ENCODE results near the gene KIF5C.
"Not testable (repeated sequence)": the region's sequence is repeated elsewhere in the genome, so short reads cannot be mapped to it uniquely, and the experiment has no call there.

KIF5C gene

GRCh38 chr2:148860037-148860436 is 15.0 kb upstream of the KIF5C start:
- Histone ChIP-seq H3K9ac (ENCODE audit: low read depth, low read length) (no peak overlapping the region), H3K4me3 (ENCODE audit: low read depth in 1 of 2, low read length in 2 of 2) (no peak overlapping the region), H3K27ac (ENCODE audit: low read length) (no peak overlapping the region), H3K79me2 (ENCODE audit: insufficient read depth, low read length) (no peaks in the 10 kb centered on the region), H3K9me3 (ENCODE audit: insufficient read depth, low read length, severe bottlenecking) (no peaks in the 10 kb centered on the region), H4K20me1 (ENCODE audit: insufficient read depth, low read length) (no peaks in the 10 kb centered on the region), H2AFZ (ENCODE audit: low read depth, low read length) (no peak overlapping the region), H3K36me3 (ENCODE audit: insufficient read depth, low read length) (no peaks in the 10 kb centered on the region), H3K4me1 (ENCODE audit: insufficient read depth, low read length) (no peaks in the 10 kb centered on the region), H3K27me3 (ENCODE audit: insufficient read depth, low read length, poor library complexity) (no peaks in the 10 kb centered on the region), H3K4me2 (ENCODE audit: insufficient read depth, low read length) (no peak overlapping the region)
- ATAC-seq (ENCODE audit: insufficient read depth, low read depth) (no peak), DNase-seq (no peak)
- TF ChIP-seq EZH2 (IDR thresholded peaks at IDR 0.05; ENCODE audit: borderline replicate concordance, low read depth, low read length, severe bottlenecking): no peak
- TF ChIP-seq, protein P1, sequence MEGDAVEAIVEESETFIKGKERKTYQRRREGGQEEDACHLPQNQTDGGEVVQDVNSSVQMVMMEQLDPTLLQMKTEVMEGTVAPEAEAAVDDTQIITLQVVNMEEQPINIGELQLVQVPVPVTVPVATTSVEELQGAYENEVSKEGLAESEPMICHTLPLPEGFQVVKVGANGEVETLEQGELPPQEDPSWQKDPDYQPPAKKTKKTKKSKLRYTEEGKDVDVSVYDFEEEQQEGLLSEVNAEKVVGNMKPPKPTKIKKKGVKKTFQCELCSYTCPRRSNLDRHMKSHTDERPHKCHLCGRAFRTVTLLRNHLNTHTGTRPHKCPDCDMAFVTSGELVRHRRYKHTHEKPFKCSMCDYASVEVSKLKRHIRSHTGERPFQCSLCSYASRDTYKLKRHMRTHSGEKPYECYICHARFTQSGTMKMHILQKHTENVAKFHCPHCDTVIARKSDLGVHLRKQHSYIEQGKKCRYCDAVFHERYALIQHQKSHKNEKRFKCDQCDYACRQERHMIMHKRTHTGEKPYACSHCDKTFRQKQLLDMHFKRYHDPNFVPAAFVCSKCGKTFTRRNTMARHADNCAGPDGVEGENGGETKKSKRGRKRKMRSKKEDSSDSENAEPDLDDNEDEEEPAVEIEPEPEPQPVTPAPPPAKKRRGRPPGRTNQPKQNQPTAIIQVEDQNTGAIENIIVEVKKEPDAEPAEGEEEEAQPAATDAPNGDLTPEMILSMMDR (IDR thresholded peaks at IDR 0.05; ENCODE audit: borderline replicate concordance, extremely low read depth, low read length, poor library complexity, severe bottlenecking): no peak

GRCh38 chr2:148861367-148861766 is 13.7 kb upstream of the KIF5C start:
- no peaks in the 10 kb centered on the region for H3K27me3 ChIP-seq (ENCODE audit: insufficient read depth, low read length, poor library complexity)
- no peak for ATAC-seq (ENCODE audit: insufficient read depth, low read depth)
- H3K36me3 ChIP-seq (ENCODE audit: insufficient read depth, low read length): no peaks in the 10 kb centered on the region
- H3K4me2 ChIP-seq (ENCODE audit: insufficient read depth, low read length): no peak overlapping the region
- no peak overlapping the region for H3K27ac ChIP-seq (ENCODE audit: low read length)
- no peaks in the 10 kb centered on the region for H3K79me2 ChIP-seq (ENCODE audit: insufficient read depth, low read length)
- no peak overlapping the region for H3K4me3 ChIP-seq (ENCODE audit: low read depth in 1 of 2, low read length in 2 of 2)
- H2AFZ ChIP-seq (ENCODE audit: low read depth, low read length): no peak overlapping the region
- no peak overlapping the region for H3K9ac ChIP-seq (ENCODE audit: low read depth, low read length)
- TF ChIP-seq, protein P1 (IDR thresholded peaks at IDR 0.05; ENCODE audit: borderline replicate concordance, extremely low read depth, low read length, poor library complexity, severe bottlenecking): no peak
- TF ChIP-seq EZH2 (IDR thresholded peaks at IDR 0.05; ENCODE audit: borderline replicate concordance, low read depth, low read length, severe bottlenecking): no peak
- DNase-seq: no peak
- H3K9me3 ChIP-seq (ENCODE audit: insufficient read depth, low read length, severe bottlenecking): no peaks in the 10 kb centered on the region
- H4K20me1 ChIP-seq (ENCODE audit: insufficient read depth, low read length): no peaks in the 10 kb centered on the region
- no peaks in the 10 kb centered on the region for H3K4me1 ChIP-seq (ENCODE audit: insufficient read depth, low read length)

DNA sequence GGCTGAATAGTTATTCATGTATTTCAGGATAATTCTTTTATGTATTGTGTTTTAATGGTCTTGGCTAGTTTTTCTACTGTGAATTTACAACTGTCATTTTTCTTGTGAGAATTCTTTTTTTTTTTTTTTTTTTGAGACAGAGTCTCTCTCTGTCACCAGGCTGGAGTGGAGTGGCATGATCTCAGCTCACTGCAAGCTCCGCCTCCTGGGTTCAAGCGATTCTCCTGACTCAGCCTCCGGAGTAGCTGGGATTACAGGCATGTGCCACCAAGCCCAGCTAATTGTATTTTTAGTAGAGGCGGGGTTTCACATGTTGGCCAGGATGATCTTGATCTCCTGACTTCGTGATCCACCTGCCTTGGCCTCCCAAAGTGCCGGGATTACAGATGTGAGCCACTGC is 12.5 kb upstream of the KIF5C start:
- not testable (repeated sequence) for H2AFZ ChIP-seq (ENCODE audit: low read depth, low read length); ATAC-seq (ENCODE audit: insufficient read depth, low read depth); H4K20me1 ChIP-seq (ENCODE audit: insufficient read depth, low read length); H3K9me3 ChIP-seq (ENCODE audit: insufficient read depth, low read length, severe bottlenecking); H3K4me3 ChIP-seq (ENCODE audit: low read depth in 1 of 2, low read length in 2 of 2); DNase-seq; H3K4me2 ChIP-seq (ENCODE audit: insufficient read depth, low read length); H3K79me2 ChIP-seq (ENCODE audit: insufficient read depth, low read length); H3K27me3 ChIP-seq (ENCODE audit: insufficient read depth, low read length, poor library complexity); H3K27ac ChIP-seq (ENCODE audit: low read length); H3K4me1 ChIP-seq (ENCODE audit: insufficient read depth, low read length); H3K9ac ChIP-seq (ENCODE audit: low read depth, low read length); H3K36me3 ChIP-seq (ENCODE audit: insufficient read depth, low read length)

- H3K4me1 ChIP-seq (ENCODE audit: insufficient read depth, low read length): no peaks in the 10 kb centered on the region
- H3K4me3 ChIP-seq (ENCODE audit: low read depth in 1 of 2, low read length in 2 of 2): no peak overlapping the region
- TF ChIP-seq EZH2 (IDR thresholded peaks at IDR 0.05; ENCODE audit: borderline replicate concordance, low read depth, low read length, severe bottlenecking): no peak
- TF ChIP-seq, protein P1 (IDR thresholded peaks at IDR 0.05; ENCODE audit: borderline replicate concordance, extremely low read depth, low read length, poor library complexity, severe bottlenecking): no peak
- H3K4me2 ChIP-seq (ENCODE audit: insufficient read depth, low read length): no peak overlapping the region
- no peak overlapping the region for H3K9ac ChIP-seq (ENCODE audit: low read depth, low read length)
- no peaks in the 10 kb centered on the region for H4K20me1 ChIP-seq (ENCODE audit: insufficient read depth, low read length)
- ATAC-seq (ENCODE audit: insufficient read depth, low read depth): no peak
- H3K36me3 ChIP-seq (ENCODE audit: insufficient read depth, low read length): no peaks in the 10 kb centered on the region
- no peaks in the 10 kb centered on the region for H3K79me2 ChIP-seq (ENCODE audit: insufficient read depth, low read length)
- H3K27me3 ChIP-seq (ENCODE audit: insufficient read depth, low read length, poor library complexity): peaks cover 5% of the 10 kb centered on the region
- H3K27ac ChIP-seq (ENCODE audit: low read length): no peak overlapping the region
- no peaks in the 10 kb centered on the region for H3K9me3 ChIP-seq (ENCODE audit: insufficient read depth, low read length, severe bottlenecking)
- no peak overlapping the region for H2AFZ ChIP-seq (ENCODE audit: low read depth, low read length)
- no peak for DNase-seq
These were observed 9.5 kb upstream of the KIF5C start for GRCh38 chr2:148865512-148865911.
